GM12891 (cell line): ENCODE results near the gene FIGNL2.

Source experiments
- DNase-seq: peaks from one replicate; pipeline ENCODE4 v3.0.0; 2011; ENCODE audit warnings: low spot score; ENCODE audit not compliant: insufficient read length
- FAIRE-seq: peaks from 2 replicates; lab custom pipeline; 2011; peaks lifted over from hg19 to GRCh38; lab: Jason Lieb, UNC
- PAX5 ChIP-seq: IDR thresholded peaks from 2 replicates; pipeline ENCODE4 v1.6.1; 2011; ENCODE audit warnings: low read length, moderate library complexity, mild to moderate bottlenecking; ENCODE audit not compliant: insufficient read depth, severe bottlenecking
- POLR2A ChIP-seq: IDR thresholded peaks from 2 replicates; pipeline ENCODE4 v1.6.1; 2011; ENCODE audit warnings: low read depth, low read length, control low read depth
- POLR2AphosphoS5 ChIP-seq: IDR thresholded peaks from 2 replicates; pipeline ENCODE4 v1.6.1; 2011; ENCODE audit warnings: low read depth, low read length, control low read depth
- POU2F2 ChIP-seq: IDR thresholded peaks from 2 replicates; pipeline ENCODE4 v1.6.1; 2011; ENCODE audit warnings: low read depth, mild to moderate bottlenecking, control low read depth, low read length, moderate library complexity
- SPI1 ChIP-seq: IDR thresholded peaks from 2 replicates; pipeline ENCODE4 v1.6.1; 2011; ENCODE audit warnings: low read depth, low read length, control low read depth
- TAF1 ChIP-seq: IDR thresholded peaks from 2 replicates; pipeline ENCODE4 v1.6.1; 2011; ENCODE audit warnings: low read depth, low read length, control low read depth

The FIGNL2 gene

DNA sequence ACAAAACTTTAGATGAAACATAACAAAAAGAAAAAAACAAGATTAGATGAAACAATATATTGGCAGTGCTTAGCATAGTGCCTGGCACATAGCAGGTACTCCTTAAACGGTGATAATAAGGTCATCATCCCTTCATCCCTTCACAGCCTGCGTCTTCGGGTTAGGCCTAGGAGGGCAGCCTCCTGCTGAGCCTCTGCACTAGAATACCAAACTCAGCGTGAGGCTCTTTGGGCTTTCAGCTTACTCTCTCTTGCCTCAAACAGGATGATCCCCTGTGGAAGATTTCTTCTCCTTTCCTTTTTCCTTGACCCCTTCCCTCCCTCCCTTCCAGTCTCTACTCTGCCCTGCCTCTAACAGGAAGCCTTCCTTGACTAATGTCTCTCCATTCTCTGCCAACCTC, 14.4 kb upstream of the FIGNL2 start:
- FAIRE-seq (no peak), DNase-seq (no peak)

DNA sequence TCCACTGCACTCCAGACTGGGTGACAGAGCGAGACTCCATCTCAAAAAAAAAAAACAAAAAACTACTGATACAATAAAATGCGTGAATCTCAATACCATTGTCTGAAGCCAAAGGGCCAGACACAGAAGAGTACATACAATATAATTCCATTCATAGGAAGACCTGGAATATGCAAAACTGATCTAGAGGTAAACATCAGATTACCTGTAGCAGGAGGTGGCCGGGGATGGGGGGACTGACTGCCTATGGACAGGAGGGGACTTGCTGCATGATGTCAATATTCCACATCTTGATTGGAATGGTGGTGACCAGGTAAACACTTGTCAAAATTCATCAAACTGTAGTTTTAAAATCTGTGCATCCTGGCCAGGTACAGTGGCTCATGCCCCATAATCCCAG, 12.5 kb upstream of the FIGNL2 start:
- FAIRE-seq, result no peak
- DNase-seq, result no peak
- TF ChIP-seq POLR2A (no peak), SPI1 (no peak), POLR2AphosphoS5 (no peak), TAF1 (no peak), POU2F2 (no peak), PAX5 (no peak)

More for the DNA sequence above, 14.4 kb upstream of the FIGNL2 start:
- TF ChIP-seq TAF1, result no peak
- TF ChIP-seq POU2F2, result no peak
- TF ChIP-seq SPI1, result no peak
- TF ChIP-seq POLR2A, result no peak
- no peak for TF ChIP-seq PAX5
- no peak for TF ChIP-seq POLR2AphosphoS5

DNA sequence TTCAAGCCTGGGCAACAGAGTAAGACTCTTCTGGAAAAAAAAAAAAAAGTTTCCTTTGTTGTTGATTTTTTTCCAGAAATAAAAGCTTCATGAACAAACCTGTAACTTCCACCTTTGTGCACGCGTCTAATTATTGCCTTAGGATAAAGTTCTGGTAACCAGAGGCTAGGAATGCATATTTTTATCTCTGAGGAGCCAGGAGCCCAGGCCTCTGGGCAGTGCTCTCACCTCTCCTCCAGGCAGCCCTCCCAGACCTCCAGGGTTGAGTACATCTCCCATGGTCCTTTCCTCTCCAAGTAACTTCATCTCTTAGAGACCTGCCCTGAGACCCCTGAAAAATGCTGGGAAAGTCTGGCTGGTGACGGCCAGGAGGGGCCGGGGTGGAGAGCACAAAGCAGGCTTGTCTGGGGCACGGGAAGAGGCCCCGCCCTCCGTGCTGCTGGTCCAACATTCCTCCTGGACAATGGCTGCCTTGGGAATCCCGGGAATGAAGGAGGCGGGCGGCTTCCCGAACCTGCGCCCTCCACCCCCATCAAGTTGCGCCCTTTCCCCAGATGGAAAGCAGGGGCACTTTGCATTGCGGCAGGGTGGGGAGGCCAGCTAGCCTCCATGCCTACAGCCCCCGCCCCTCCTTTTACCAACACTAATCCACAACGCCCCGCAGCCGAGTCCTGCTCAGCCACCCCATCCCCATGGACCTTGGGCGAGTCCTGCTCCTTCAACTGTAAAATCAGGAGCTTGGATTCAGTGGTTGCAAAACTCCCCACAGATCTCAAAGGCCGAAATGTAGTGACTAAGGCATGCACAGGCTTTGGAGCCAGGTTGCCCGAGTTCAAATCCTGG, 7.3 kb upstream of the FIGNL2 start:
- DNase-seq (no peak), FAIRE-seq (no peak)
- TF ChIP-seq POU2F2, result no peak
- TF ChIP-seq PAX5, result no peak
- TF ChIP-seq POLR2A, result no peak
- no peak for TF ChIP-seq SPI1
- TF ChIP-seq TAF1, result no peak
- no peak for TF ChIP-seq POLR2AphosphoS5

DNA sequence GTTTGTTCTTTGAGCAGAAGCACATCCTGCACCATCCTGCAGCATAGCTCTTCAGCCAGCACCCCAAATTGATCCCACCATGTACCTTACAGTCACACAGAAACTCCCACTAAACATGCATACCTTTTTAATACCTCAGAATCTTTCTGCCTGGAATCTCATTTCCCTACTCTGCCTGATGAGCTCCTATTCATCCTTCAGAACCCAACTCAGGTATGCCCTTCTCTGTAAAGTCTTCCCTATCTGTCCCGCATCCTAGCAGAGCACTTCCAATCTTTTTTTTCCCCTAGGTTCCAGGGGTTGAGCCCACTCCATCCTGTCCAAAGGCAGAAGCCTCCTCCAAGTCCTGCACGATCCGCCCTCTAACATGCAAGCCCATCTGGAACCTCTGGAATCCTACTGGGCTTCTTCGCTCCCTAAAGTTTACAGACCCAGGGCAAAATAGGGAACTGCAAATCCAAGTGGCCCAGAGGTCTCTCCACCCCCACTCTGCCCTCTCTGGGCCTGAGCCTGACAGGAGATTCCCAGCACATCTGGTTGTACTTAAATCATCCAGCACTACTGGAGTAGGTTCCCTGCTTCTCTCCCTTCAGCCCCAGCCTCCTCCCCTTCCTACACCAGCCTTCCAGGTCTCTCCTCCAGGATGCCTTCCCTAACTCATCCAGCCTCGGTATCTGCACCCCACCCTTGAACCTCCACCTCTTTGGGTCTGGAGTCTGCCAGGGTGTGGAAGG, 4.1 kb upstream of the FIGNL2 start:
- no peak for DNase-seq
- no peak for FAIRE-seq
- TF ChIP-seq POLR2AphosphoS5 (no peak), POLR2A (no peak), TAF1 (no peak), POU2F2 (no peak), SPI1 (no peak), PAX5 (no peak)

DNA sequence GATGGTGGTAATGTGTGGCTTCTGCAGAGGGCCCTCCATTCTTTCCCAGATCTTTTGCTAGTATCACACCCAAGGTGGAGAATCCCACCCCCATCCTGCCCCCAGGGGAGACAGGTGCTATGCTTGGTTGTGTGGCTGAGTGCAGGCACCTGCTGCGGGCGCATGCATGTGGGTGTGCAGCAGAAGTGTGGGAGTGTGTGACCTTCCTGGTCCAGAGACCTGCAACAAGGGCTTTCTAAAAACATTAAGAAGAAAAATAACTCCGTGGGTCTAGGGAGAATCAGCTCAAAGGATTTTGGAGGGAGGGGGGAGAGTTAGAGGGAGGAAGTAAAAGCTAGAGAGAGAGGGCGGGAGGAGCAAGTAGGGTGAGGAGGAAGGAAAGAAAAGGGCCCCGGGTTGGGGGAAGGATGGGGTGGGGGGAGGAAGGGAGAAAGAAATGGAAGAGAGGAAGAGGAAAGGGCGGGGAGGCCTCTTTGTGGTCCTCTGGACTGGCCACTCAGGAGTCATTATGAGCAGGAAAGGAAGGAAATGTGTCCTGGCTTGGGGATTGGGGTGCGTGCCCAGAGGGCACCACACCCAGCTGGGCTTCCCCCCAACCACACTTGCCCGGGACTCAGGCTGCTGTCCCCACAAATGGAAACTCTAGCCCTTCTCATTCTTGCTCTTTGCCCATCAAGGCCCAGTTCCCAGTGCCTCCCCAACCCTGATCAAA, 3.1 kb upstream of the FIGNL2 start:
- no peak for TF ChIP-seq POLR2A
- TF ChIP-seq PAX5, result no peak
- TF ChIP-seq SPI1, result no peak
- no peak for TF ChIP-seq POLR2AphosphoS5
- no peak for TF ChIP-seq POU2F2
- no peak for TF ChIP-seq TAF1
- FAIRE-seq (no peak), DNase-seq (no peak)

DNA sequence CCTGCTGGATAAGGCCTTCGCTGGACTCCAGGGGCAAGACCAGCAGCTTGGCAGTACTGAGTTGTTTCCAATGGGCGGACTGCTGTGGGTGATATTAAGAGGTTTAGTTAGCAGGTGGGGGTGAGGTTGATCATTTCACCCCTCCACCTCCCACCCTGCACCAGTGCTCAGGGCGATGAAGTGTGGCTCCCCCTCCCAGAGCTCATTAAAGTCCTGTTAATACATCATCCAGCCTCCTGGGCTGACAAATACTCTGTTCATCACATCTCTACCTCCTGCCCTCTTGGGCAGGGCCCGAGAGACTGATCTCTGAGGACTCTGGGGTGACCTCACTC, 2.4 kb upstream of the FIGNL2 start:
- TF ChIP-seq TAF1, result no peak
- no peak for TF ChIP-seq POLR2A
- no peak for TF ChIP-seq PAX5
- no peak for TF ChIP-seq SPI1
- TF ChIP-seq POLR2AphosphoS5, result no peak
- no peak for TF ChIP-seq POU2F2
- no peak for DNase-seq
- no peak for FAIRE-seq

DNA sequence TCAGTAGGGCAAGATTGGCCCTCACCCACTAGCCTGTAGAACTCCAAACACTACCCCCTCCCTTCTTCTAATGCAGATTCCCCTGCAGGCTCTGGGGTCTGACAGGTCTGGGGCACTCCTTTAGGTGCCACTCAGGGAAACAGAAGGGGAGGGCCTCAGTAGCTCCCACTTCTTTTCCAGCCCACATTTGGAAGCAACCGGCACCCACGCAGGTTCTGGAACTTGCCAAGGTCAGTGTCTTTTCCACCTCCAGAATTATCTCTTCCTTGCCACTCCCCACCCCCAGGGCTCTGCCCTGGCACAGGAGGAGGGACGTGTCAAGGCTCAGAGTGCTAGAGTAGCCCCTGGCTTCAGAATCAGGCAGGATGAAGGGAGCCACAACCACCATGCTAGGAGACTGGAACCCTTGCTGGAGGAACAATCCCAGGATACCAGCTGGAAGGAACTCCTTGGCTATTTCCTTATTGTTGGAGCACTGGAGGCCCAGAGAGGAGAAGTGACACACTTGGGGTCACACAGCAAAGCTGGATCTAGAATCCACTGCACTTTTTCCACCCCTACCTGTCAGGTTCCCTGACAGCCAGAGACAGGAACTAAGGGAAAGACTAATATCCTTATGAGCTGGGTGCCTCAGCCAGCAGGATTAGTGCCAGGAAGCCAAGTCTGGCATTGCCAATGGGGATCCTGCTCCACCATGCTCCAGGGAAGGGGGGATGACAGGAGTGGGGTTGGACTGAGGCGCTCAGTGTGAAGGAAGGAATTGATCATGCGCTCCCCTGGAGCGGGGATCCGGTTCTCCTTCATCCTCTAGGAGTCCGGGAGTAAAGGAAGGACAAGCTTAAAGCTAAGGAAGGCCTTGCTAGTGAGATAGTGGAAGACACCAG, 1.8 kb upstream of the FIGNL2 start:
- no peak for TF ChIP-seq SPI1
- TF ChIP-seq POU2F2, result no peak
- no peak for TF ChIP-seq PAX5
- TF ChIP-seq POLR2AphosphoS5, result no peak
- no peak for TF ChIP-seq POLR2A
- FAIRE-seq, result no peak
- no peak for DNase-seq

DNA sequence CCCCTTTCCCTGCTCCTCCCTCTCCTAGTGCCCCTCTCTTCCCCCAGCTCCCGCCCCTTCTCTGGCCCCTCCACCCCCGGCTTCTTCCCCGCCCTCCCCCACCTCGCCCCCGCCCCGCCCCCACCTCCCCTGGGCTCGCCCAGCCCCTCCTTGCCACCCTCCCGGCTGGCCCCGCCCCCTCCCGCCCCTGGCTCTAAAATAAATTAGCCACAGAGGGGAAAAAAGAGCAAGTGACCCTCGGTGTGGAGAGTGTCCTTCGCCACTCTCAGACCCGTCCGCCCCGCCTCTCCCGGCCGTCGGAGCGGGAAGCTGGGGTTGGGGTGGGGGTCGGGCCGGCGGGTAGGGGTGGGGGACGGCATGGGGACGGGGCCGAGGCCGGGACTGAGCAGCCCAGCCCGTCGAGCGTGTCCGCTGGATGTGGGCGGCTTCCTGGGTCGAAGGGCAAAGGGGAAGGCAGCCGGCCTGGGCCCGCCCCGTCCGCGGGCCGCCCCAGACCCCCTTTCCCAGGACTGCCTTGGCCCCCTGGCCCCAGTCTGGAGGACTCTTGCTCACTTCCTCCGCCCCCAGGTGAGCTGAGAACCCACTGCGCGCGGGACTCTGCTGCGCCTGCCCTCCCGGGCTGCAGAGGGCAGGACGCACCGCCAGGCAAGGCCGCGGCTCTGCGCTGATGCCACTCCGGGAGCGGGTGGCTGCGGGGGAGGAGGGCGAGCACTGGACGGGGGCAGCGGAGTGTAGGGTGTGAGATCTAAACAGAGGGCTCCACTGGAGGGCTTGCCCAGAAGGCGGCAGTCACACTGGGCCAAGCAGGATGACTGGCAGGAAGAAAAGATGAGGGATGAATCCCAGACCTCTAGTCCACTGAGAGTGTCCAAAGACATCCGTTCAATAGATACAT, 570 bp upstream of the FIGNL2 start:
- no peak for DNase-seq

More for the DNA sequence above, 570 bp upstream of the FIGNL2 start:
- FAIRE-seq, result no peak
- no peak for TF ChIP-seq POLR2A
- TF ChIP-seq PAX5, result no peak
- no peak for TF ChIP-seq POU2F2
- no peak for TF ChIP-seq POLR2AphosphoS5
- TF ChIP-seq SPI1, result no peak
- no peak for TF ChIP-seq TAF1
